HG02798 (cell line): ENCODE data around the gene PIBF1.
A peak's percentile ranks its signal among the peaks of the same experiment; 100 is the strongest.
"Not testable (repeated sequence)": the region's sequence is repeated elsewhere in the genome, so short reads cannot be mapped to it uniquely, and the experiment has no call there.

Experiments
- ATAC-seq: cut with Tn5 transposase; IDR thresholded peaks from one replicate; pipeline ENCODE4 v1.9.1; 2021; ENCODE audit warnings: mild to moderate bottlenecking; ENCODE audit not compliant: unreplicated experiment, poor library complexity

PIBF1 gene

GRCh38 chr13:72820156-72820897, 38.4 kb downstream of the PIBF1 start:
- no peak for ATAC-seq

GRCh38 chr13:72820898-72821279, 39.0 kb downstream of the PIBF1 start:
- ATAC-seq: no peak

- no peak for ATAC-seq
Observed at GRCh38 chr13:72823081-72823480, 41.1 kb downstream of the PIBF1 start.

- ATAC-seq: no peak
Observed at GRCh38 chr13:72823724-72824123, 41.8 kb downstream of the PIBF1 start.

- ATAC-seq: no peak
Observed at GRCh38 chr13:72834601-72835000, 52.7 kb downstream of the PIBF1 start.

GRCh38 chr13:72839831-72840426, 58.0 kb downstream of the PIBF1 start:
- peak; percentile 91 for ATAC-seq

- ATAC-seq: no peak
Observed at GRCh38 chr13:72842991-72843390, 61.1 kb downstream of the PIBF1 start.

- ATAC-seq: not testable (repeated sequence)
Observed at GRCh38 chr13:72845148-72845547, 63.2 kb downstream of the PIBF1 start.

GRCh38 chr13:72849571-72849970, 67.6 kb downstream of the PIBF1 start:
- no peak for ATAC-seq

GRCh38 chr13:72850959-72851677, 69.2 kb downstream of the PIBF1 start:
- ATAC-seq: no peak

GRCh38 chr13:72851678-72852014, 69.7 kb downstream of the PIBF1 start:
- no peak for ATAC-seq

GRCh38 chr13:72852207-72852606, 70.3 kb downstream of the PIBF1 start:
- no peak for ATAC-seq

- no peak for ATAC-seq
Observed at GRCh38 chr13:72853000-72853399, 71.1 kb downstream of the PIBF1 start.

GRCh38 chr13:72864142-72865011, 82.4 kb downstream of the PIBF1 start:
- ATAC-seq: peak; percentile 86

- no peak for ATAC-seq
Observed at GRCh38 chr13:72868229-72868628, 86.3 kb downstream of the PIBF1 start.

GRCh38 chr13:72875233-72875632, 93.3 kb downstream of the PIBF1 start:
- ATAC-seq: no peak

GRCh38 chr13:72884101-72884500, 102.2 kb downstream of the PIBF1 start:
- no peak for ATAC-seq

GRCh38 chr13:72886272-72887067, 104.5 kb downstream of the PIBF1 start:
- ATAC-seq: no peak

GRCh38 chr13:72889495-72889894, 107.6 kb downstream of the PIBF1 start:
- ATAC-seq: no peak

- ATAC-seq: no peak
Observed at GRCh38 chr13:72890546-72890945, 108.6 kb downstream of the PIBF1 start.
